ENCODE results near the gene SPATA12. TPM values are rescaled to one million over a fixed set of nuclear protein-coding genes. Genes with fewer than 3 reads are reported as not detected.

The SPATA12 gene
- total RNA-seq, 4 donors from 2014 or later, result not detected

DNA sequence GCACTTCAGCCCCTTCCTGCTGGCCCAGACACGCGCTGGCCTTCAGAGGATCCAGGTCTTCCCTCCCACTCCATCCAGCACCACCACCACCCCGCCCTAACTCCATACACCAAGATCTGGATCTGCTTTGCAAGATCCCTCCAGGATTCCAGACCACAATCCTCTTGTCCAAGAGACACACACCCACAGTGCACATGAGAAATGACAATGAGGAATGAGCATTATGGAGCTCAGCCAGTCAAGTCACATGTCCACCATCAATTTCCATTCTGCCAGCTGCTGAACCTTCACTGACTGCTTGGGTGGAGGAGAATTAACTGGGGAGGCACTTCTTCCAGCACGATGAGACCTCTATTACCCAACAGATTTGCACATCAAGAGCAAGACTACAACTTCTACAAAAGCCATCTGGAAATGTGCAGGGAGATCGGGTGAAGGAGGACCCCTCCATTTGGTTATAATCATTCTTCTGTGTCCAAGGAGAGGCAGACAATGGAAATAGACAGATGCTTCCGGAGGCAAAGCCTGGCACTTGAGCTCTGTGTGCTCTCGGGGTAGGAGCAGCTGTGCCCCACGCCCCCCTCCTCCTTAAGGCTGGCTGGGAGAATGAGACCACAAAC is 12.3 kb upstream of the SPATA12 start:
- H3K27ac ChIP-seq, result peak overlapping the region in 1 of 4 donors; percentile 32
- H3K36me3 ChIP-seq, result no peaks in the 10 kb centered on the region
- TF ChIP-seq, protein P1, sequence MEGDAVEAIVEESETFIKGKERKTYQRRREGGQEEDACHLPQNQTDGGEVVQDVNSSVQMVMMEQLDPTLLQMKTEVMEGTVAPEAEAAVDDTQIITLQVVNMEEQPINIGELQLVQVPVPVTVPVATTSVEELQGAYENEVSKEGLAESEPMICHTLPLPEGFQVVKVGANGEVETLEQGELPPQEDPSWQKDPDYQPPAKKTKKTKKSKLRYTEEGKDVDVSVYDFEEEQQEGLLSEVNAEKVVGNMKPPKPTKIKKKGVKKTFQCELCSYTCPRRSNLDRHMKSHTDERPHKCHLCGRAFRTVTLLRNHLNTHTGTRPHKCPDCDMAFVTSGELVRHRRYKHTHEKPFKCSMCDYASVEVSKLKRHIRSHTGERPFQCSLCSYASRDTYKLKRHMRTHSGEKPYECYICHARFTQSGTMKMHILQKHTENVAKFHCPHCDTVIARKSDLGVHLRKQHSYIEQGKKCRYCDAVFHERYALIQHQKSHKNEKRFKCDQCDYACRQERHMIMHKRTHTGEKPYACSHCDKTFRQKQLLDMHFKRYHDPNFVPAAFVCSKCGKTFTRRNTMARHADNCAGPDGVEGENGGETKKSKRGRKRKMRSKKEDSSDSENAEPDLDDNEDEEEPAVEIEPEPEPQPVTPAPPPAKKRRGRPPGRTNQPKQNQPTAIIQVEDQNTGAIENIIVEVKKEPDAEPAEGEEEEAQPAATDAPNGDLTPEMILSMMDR (IDR thresholded peaks at IDR 0.05), result no peak
- peak in 1 of 2 donors; percentile 72 for TF ChIP-seq EP300 (IDR thresholded peaks at IDR 0.05)
- H3K4me3 ChIP-seq, result no peak overlapping the region
- H3K27me3 ChIP-seq, result no peaks in the 10 kb centered on the region
- peak; percentile 26 to 73 for DNase-seq (ENCODE audit: low spot score in 2 of 2)
- H3K9me3 ChIP-seq, result no peaks in the 10 kb centered on the region
- peaks cover 0 to 18% (median 2%) of the 10 kb centered on the region in 4 donors for H3K4me1 ChIP-seq
- WGBS, 2 donors, result 49 to 54% methylated on average over 8 of the region's 8 CpGs

DNA sequence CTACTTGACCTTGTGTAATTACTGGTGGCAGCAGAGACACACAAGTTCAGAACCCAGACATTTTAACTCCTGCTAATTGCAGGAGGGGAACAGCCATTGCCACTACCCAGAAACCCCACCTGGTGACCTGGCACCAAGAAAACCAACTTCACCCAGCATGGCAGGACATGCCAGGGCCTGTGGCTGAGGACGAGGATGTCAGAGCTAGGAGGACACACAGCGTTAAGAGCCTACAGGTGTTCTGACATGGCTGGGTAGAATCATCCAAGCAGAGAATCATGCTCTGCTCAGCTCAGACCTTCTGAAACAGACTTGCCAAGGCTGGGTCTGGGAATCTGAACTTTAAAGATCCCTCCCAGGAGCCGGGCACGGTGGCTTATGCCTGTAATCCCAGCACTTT is 11.7 kb upstream of the SPATA12 start:
- no peak for DNase-seq (ENCODE audit: low spot score in 2 of 2)
- Histone ChIP-seq H3K9me3 (no peaks in the 10 kb centered on the region), H3K4me3 (no peak overlapping the region), H3K27ac (peak overlapping the region in 1 of 4 donors; percentile 32), H3K4me1 (peaks cover 0 to 18% (median 2%) of the 10 kb centered on the region in 4 donors), H3K27me3 (no peaks in the 10 kb centered on the region), H3K36me3 (no peaks in the 10 kb centered on the region)
- WGBS, 2 donors, result 87% methylated on average over 4 of the region's 4 CpGs; no CpG with 5 or more reads in 1 of the 2 donors
- TF ChIP-seq POLR2A (IDR thresholded peaks at IDR 0.05) (no peak), EP300 (IDR thresholded peaks at IDR 0.05) (no peak)
- TF ChIP-seq, protein P1 (IDR thresholded peaks at IDR 0.05), result no peak

DNA sequence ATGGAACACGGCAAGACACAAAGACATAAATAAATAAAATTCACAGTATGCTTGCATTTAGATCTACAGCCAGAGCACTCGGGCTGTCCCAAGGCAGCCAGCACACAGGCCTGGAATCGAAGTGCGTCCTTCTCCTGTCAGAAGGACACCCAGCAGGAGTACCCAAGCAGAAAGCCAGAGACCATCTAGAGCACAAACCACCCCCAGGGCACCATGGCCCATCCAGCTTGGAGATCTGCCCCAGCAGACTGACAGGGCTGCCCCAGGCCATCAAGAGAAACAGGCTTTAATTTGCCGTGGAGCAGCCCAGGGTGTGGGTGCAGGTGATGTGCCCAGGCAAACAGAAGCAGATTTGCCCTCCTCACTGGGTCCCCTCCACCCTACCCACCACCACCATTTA is 7.8 kb upstream of the SPATA12 start:
- TF ChIP-seq POLR2A (IDR thresholded peaks at IDR 0.05), result no peak
- Histone ChIP-seq H3K36me3 (no peaks in the 10 kb centered on the region), H3K27ac (no peak overlapping the region), H3K9me3 (no peaks in the 10 kb centered on the region), H3K27me3 (no peaks in the 10 kb centered on the region), H3K4me3 (no peak overlapping the region), H3K4me1 (peaks cover 0 to 8% (median 2%) of the 10 kb centered on the region in 4 donors)
- 95 to 98% methylated on average over 5 of the region's 5 CpGs for WGBS, 2 donors
- no peak for DNase-seq (ENCODE audit: low spot score in 2 of 2)

DNA sequence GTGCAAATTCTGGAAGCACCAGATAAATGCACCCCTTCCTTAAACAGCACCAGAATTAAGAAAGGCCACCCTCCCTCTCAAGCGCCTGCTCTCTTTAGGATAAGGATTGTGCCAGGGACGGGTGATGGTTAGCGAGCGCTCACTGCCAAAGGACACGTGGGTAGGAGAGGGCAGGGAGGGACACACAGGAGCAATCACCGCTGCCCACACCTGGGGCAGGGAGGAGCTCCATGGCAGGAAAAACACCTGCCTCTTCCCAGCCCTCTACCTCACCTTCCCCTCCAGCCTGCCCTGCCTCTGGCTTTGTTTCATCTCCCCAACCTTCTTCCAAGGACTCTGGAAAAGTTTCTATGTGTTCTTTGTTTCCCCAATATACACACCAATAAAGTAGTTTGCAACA is 7.3 kb upstream of the SPATA12 start:
- Histone ChIP-seq H3K4me3 (no peak overlapping the region), H3K27me3 (no peaks in the 10 kb centered on the region), H3K36me3 (no peaks in the 10 kb centered on the region), H3K9me3 (no peaks in the 10 kb centered on the region), H3K4me1 (peaks cover 0 to 4% (median 2%) of the 10 kb centered on the region in 4 donors), H3K27ac (no peak overlapping the region)
- TF ChIP-seq EP300 (IDR thresholded peaks at IDR 0.05), result no peak
- TF ChIP-seq, protein P1 (IDR thresholded peaks at IDR 0.05), result no peak
- no peak for TF ChIP-seq POLR2A (IDR thresholded peaks at IDR 0.05)
- WGBS, 2 donors, result 94 to 99% methylated on average over 6 of the region's 6 CpGs
- DNase-seq (ENCODE audit: low spot score in 2 of 2), result no peak

DNA sequence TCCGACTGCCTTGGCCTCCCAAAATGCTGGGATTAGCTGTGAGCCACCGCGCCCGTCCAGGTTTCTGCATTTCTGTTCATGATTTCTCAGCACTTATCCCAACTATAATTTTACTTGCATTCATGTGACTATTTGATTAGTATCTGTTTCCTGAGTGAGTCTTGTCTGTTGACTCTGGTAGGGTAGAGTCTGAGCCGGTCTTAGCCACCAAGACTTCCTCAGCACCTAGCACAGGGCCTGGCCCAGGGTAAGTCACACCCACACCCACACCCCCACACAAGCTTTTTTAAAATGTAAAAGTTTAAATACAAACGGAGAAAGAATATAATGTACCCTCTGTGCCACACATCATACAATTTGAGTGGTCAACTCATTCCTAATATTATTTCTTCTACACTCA is 3.1 kb upstream of the SPATA12 start:
- DNase-seq (ENCODE audit: low spot score in 2 of 2), result no peak
- no peak overlapping the region for H3K27ac ChIP-seq
- H3K27me3 ChIP-seq, result no peaks in the 10 kb centered on the region
- peaks cover 0 to 4% (median 0%) of the 10 kb centered on the region in 4 donors for H3K4me1 ChIP-seq
- H3K4me3 ChIP-seq, result no peak overlapping the region
- H3K9me3 ChIP-seq, result no peaks in the 10 kb centered on the region
- no peaks in the 10 kb centered on the region for H3K36me3 ChIP-seq
- TF ChIP-seq EP300 (IDR thresholded peaks at IDR 0.05) (no peak), POLR2A (IDR thresholded peaks at IDR 0.05) (no peak)
- TF ChIP-seq, protein P1 (IDR thresholded peaks at IDR 0.05), result no peak
- 73 to 80% methylated on average over 6 of the region's 6 CpGs for WGBS, 2 donors

All from tibial nerve (tissue), 4 donors.